Prostate gland (tissue), 2 donors: ENCODE data around the gene ST7L.

ENCODE experiments used
- CTCF ChIP-seq, 4 experiments: fragments of 200-600 bp in 2 of 4; fragments of 450-650 bp in 2 of 4; sonication (generic) in 2 of 4; IDR thresholded peaks; 1 replicate in 3 of 4; 2 replicates in 1 of 4; pipeline ENCODE4 v1.5.1; 2016 to 2019; ENCODE audit warnings: antibody characterized with exemption in 4 of 4, mild to moderate bottlenecking in 2 of 4, moderate library complexity in 2 of 4
- POLR2A ChIP-seq: fragments of 450-650 bp; IDR thresholded peaks from one replicate; pipeline ENCODE4 v1.6.1; 2016; ENCODE audit warnings: antibody characterized with exemption, mild to moderate bottlenecking

- TF ChIP-seq CTCF (IDR thresholded peaks at IDR 0.05) (no peak), POLR2A (no peak)
Observed at GRCh38 chr1:112511897-112512296, 107.0 kb downstream of the ST7L start.
